T-helper 9 cell (primary cell): ENCODE measurements around the gene C9orf50.
A peak's percentile ranks its signal among the peaks of the same experiment; 100 is the strongest.
"Not testable (repeated sequence)": the region's sequence is repeated elsewhere in the genome, so short reads cannot be mapped to it uniquely, and the experiment has no call there.

Experiments
- DNase-seq: peaks from one replicate; pipeline ENCODE4 v3.0.0-alpha.2; 2020

The C9orf50 gene

DNA sequence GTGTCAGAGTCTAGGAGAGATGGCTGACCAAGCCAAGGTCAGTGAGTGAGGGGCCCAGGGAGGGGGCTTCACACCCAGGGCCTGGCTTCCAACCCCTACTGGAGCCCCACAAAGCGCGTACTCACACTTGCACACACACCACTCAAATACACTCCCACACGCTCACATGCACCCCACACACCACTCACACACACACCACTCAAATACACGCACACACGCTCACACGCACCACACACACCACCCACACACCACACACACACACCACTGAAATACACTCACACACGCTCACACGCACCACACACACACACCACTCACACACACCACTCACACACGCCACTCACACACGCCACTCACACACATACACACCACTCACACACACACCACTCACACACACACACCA is 26.7 kb upstream of the C9orf50 start:
- no peak for DNase-seq

DNA sequence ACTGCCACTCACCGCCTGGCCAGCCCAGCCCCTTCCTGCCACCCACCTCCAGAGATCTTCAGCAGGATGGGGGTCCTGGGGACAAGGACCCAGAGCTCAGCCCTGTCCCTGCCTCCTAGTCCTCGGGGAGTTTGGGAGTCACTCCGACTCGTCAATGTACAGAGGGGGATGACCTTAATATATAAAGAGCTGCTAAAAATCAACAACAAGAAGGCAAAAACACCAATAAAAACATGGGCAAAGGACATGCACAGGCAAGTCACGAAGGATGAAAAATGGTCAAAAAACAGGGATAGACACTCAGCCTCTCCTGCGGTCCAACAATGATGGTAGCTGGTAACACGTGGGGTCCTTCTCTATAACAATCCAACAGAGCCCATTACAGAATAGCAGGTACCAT is 25.8 kb upstream of the C9orf50 start:
- DNase-seq, result no peak

GRCh38 chr9:129646252-129646651 is 25.4 kb upstream of the C9orf50 start:
- no peak for DNase-seq

- no peak for DNase-seq
Observed at GRCh38 chr9:129644902-129645301, 24.0 kb upstream of the C9orf50 start.

- no peak for DNase-seq
Observed at GRCh38 chr9:129644365-129644764, 23.5 kb upstream of the C9orf50 start.

DNA sequence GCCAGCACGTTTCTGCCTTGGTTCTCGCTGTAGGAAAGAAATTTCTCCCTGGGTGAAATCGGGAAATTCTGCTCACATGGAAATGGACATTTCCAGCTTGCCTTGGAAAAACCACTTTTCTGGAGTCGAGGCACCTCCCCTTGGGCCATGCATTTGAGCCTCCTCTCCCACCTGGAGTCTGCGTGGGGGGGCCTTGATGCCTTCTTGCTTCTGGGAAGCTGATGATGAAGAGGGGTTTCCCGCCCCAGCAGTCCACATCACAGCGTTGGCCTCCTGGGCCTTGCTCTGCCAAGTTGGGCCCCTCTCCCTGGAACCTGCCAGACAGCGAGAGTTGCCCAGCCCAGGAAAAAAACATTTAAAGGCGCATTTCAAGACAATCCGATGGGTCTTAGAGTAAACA is 22.8 kb upstream of the C9orf50 start:
- no peak for DNase-seq

- DNase-seq, result peak; percentile 96
Observed at GRCh38 chr9:129641750-129642585, 21.1 kb upstream of the C9orf50 start, which contains the start of gene ASB6. ASB6 (minus strand) TSS chr9:129642151; CDS start chr9:129641999, 152 bp downstream.

- no peak for DNase-seq
Observed at GRCh38 chr9:129640871-129641749, 20.2 kb upstream of the C9orf50 start.

DNA sequence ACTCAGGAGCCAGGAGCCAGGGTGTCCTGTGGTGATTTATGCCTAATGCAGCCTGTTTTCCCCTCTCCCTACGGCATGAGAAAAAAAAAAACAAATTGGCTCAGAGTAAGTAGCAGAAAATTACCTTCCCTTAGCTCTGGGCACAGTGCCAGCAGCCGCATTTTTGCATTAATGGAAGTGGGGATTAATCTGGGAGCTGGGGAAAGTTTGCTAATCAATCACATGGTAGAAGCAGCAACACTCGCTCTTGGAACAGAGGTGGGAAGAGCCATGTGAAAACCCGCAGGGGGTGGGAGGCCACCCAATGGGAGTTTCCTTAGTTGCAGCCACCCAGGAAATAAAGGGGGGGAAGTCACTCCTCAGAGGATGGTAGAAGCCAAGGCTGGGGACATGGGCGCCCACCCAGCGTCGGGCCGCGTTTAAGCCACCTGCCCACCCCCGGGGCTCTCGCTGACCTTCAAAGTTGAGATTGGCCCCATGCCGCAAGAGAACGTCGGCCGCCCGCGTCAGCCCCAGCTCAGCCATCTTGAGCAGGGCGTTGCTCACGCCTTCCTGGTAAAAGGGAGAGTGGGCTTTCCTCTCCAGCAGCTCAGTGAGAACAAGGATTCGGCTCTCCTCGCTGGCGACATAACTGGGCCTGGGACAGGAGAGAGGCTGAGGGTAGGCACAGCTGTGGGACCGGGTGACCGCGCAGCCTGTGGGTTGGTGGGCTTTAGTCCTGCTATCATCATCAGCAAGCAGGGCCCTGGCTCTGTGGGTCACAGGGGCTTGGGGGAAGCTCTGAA is 19.4 kb upstream of the C9orf50 start:
- DNase-seq, result no peak

DNA sequence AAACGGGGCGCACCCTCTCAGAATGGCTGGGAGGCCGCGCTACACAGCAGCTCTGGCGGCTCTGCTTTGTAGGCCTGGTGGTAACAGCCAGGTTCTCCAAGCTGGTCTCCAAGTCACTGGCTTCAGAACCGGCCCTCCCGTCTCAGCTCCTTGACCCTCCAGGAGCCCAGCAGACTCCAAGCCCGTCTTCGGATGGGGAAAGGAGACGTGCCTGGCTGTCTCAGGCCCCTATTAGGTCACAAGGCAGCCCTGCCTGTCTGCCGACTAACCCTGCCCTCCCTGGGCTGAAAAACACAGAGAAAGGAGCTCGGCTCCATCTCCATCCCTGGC is 18.8 kb upstream of the C9orf50 start:
- no peak for DNase-seq

DNA sequence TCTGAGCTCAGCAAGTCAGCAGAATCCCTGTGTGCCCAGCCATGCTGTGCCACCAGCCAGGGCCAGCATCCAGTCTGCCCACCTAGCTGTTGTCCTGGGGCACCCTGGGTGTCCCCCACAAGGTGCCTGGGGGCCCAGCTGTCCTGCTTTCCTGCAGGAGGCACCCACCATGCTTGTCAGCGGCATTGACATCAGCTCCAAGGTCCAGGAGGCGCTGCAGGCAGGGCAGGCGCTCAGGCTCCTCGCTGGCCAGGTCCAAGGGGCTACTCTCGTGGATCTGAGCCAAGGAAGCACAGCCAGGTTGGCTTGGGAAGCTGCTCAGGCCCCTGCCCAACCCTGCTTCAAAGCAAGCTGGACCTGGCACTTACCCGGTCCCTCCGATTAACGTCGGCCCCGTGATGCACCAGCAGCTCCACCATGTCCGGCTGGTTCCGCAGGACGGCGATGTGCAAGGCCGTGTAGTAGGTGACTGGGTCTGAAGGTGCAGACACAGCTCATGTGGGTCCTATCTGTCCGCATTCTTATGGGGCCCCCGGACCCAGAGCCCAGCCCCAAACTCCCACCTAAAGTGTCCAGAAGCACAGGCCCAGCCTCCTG is 18.2 kb upstream of the C9orf50 start:
- no peak for DNase-seq

DNA sequence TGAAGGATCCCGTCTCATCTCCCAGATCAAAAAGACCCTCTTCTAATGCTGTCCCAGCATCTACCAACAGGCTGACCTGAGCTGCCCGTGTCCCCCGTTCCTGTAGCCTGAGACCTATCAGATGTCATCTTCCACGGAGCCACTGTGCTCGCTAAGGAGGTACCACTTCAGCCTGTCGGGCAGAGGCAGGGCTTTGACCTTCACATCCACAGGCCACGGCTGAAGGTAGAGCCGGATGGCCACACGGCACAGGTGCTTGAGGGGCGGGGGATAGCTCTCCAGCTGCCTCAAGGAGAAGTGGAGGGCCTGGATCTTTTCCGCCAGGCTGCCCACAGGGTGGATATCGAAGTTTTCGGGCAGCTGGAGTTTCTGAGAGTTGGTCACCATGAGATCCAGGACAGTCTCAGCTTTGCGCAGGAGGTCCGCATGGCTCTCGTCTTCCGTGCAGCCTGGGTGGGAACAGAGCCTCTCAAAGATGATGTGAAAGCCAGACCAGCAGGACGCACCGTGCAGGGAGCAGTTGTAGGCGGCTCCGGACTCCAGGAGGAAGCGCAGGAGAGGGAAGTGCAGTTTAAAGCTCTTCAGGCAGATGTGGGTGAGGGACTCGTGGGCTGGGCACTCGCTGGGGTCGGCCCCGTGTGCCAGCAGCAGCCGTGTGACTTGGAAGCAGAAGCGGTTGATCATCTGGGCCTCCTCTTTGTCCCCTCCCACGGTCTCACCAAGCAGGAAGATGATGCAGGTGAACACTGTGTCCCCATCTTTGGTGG is 17.0 kb upstream of the C9orf50 start:
- no peak for DNase-seq

GRCh38 chr9:129637102-129637501 is 16.2 kb upstream of the C9orf50 start:
- DNase-seq, result no peak

GRCh38 chr9:129636343-129636742 is 15.4 kb upstream of the C9orf50 start:
- not testable (repeated sequence) for DNase-seq

DNA sequence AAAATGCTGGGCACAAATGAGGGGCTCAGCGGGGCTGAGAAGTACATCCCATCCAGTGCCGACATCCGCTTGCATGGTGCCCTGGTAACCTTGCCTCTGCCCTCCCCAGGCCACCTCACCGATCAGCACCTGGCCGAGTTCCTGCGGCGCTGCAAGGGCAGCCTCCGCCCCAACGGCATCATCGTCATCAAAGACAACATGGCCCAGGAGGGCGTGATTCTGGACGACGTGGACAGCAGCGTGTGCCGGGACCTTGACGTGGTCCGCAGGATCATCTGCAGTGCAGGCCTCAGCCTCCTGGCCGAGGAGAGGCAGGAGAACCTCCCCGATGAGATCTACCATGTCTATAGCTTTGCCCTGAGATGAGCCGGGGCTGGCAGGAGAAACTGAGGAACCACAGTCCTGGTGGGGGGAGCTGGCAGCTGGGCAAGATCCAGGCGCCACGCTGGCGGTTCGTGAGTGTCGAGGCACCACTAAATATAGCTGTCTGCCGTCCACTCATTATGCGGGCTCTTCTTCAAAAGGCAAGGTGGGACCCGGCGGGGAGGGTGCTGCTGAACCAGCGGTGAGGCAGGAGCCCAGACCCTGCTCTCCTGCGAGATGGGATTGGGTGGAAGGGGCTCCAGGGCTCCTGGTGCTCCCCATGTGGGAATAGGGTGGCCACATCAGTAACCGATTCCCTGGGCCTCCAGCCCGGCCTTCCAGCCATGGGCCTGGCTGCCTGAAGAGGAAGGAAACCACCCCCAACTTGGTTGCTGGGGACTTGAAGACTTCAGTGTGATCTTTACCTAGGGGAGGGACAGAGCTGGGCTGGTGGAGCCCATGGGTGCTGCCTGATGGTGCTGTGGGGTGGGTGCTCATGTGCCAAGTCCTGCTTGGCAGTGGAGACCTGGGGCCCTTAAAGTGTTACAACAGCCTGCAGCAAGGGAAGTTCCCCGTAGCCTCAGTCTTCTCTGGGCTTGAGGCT is 14.5 kb upstream of the C9orf50 start:
- no peak for DNase-seq

- no peak for DNase-seq
Observed at GRCh38 chr9:129633848-129634247, 12.9 kb upstream of the C9orf50 start.

- no peak for DNase-seq
Observed at GRCh38 chr9:129633207-129633606, 12.3 kb upstream of the C9orf50 start.

- DNase-seq, result no peak
Observed at GRCh38 chr9:129632460-129632859, 11.6 kb upstream of the C9orf50 start.

DNA sequence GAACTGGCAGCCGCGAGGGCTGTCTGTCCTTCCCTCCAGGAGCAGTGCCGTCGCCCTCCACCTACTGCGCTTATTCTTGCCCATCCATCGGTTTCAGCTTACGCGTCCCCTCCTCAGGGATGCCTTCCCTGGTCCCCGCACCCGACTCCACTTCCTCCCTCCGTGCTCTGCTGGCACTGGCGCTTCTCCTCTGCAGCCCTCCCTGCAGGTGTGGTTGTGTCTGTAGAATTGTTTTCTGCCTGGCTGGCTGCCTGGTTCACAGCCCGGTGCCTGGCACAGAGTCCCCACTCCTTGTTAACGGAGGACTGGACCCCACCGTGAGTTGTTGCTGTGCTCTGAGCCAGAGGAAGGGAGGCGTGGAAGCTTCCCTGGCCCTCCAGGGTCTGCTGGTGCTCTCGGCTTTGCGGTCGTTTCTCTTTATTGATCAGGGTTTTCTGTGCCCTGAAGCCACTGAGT is 10.8 kb upstream of the C9orf50 start:
- no peak for DNase-seq

GRCh38 chr9:129630967-129631673 is 10.2 kb upstream of the C9orf50 start:
- no peak for DNase-seq
